ENCODE results near the gene PPM1F.

DNA sequence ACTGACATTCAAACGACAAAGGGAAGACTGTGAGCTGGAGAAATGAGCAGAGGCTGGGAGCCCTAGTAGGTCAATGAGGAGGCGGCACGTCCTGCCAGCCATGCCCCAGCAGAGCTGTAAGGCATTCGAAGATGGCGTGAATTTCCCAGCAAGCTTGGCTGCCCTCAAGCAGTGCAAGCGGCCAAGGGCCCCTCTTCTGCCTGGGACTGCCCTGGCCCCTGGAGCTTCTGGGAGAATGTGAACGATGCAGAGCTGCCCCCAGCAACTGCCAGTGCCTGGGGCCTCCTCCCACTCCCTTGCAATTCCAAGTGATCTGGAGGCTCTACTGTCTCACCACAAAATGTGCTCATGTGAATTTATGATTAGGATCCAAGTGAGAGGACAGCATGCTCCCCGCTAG is 4.3 kb downstream of the PPM1F start:
- TF ChIP-seq, protein P1, sequence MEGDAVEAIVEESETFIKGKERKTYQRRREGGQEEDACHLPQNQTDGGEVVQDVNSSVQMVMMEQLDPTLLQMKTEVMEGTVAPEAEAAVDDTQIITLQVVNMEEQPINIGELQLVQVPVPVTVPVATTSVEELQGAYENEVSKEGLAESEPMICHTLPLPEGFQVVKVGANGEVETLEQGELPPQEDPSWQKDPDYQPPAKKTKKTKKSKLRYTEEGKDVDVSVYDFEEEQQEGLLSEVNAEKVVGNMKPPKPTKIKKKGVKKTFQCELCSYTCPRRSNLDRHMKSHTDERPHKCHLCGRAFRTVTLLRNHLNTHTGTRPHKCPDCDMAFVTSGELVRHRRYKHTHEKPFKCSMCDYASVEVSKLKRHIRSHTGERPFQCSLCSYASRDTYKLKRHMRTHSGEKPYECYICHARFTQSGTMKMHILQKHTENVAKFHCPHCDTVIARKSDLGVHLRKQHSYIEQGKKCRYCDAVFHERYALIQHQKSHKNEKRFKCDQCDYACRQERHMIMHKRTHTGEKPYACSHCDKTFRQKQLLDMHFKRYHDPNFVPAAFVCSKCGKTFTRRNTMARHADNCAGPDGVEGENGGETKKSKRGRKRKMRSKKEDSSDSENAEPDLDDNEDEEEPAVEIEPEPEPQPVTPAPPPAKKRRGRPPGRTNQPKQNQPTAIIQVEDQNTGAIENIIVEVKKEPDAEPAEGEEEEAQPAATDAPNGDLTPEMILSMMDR (IDR thresholded peaks at IDR 0.05; ENCODE audit: insufficient read depth, low read length, poor library complexity, severe bottlenecking): no peak
- TF ChIP-seq EZH2phosphoT487 (conservative IDR thresholded peaks at IDR 0.05; ENCODE audit: low read length): no peak

All from SU-DHL-6 (cell line).